Hepatocyte (in vitro differentiated cells): ENCODE data around the gene PRDM16.

Experiments
- EZH2 ChIP-seq: fragments of 200-600 bp; sonication (generic); IDR thresholded peaks from 2 replicates; pipeline ENCODE4 v1.6.1; 2016; ENCODE audit warnings: antibody characterized with exemption, mild to moderate bottlenecking, borderline replicate concordance
- EZH2phosphoT487 ChIP-seq: fragments of 200-600 bp; sonication (generic); IDR thresholded peaks from one replicate; pipeline ENCODE4 v1.6.1; 2018; ENCODE audit warnings: antibody characterized with exemption, mild to moderate bottlenecking, low read depth, moderate library complexity; ENCODE audit not compliant: unreplicated experiment, severe bottlenecking
- TF ChIP-seq, protein P1 (sequence below): fragments of 200-600 bp; sonication (generic); IDR thresholded peaks from 2 replicates; pipeline ENCODE4 v1.5.1; 2016; ENCODE audit warnings: antibody characterized with exemption, mild to moderate bottlenecking; ENCODE audit not compliant: poor library complexity

DNA sequence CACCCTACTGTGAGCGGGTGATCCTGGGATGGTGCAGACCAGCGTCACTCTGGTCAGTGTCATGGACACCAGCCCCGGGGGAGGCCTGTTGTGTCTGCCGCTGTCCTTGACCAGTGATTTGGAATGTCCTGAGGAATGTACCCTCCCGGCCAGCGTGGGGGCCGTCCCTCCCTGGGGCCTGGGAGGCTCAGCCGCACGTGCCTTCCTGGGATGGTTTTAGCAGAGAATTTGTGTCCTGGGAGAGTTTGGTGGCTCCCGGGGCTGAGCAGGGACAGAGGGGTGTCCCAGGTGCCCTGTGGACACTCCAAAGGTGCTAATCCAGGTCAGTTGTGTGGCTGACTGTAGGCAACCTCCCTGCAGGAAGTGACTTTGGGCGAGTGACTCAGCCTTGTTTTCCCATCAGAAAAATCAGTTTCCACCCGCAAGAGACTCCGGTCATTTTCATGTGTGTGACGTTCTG, 391.7 kb downstream of the PRDM16 start:
- no peak for TF ChIP-seq EZH2phosphoT487
- TF ChIP-seq, protein P1, sequence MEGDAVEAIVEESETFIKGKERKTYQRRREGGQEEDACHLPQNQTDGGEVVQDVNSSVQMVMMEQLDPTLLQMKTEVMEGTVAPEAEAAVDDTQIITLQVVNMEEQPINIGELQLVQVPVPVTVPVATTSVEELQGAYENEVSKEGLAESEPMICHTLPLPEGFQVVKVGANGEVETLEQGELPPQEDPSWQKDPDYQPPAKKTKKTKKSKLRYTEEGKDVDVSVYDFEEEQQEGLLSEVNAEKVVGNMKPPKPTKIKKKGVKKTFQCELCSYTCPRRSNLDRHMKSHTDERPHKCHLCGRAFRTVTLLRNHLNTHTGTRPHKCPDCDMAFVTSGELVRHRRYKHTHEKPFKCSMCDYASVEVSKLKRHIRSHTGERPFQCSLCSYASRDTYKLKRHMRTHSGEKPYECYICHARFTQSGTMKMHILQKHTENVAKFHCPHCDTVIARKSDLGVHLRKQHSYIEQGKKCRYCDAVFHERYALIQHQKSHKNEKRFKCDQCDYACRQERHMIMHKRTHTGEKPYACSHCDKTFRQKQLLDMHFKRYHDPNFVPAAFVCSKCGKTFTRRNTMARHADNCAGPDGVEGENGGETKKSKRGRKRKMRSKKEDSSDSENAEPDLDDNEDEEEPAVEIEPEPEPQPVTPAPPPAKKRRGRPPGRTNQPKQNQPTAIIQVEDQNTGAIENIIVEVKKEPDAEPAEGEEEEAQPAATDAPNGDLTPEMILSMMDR: no peak
- no peak for TF ChIP-seq EZH2
